Inflammatory macrophage (primary cell): ENCODE measurements around the gene GDF7.

Source experiments
- DNase-seq, 2 donors: peaks; one replicate each; pipeline ENCODE4 v3.0.0-alpha.2; 2020 to 2022

Gene GDF7

DNA sequence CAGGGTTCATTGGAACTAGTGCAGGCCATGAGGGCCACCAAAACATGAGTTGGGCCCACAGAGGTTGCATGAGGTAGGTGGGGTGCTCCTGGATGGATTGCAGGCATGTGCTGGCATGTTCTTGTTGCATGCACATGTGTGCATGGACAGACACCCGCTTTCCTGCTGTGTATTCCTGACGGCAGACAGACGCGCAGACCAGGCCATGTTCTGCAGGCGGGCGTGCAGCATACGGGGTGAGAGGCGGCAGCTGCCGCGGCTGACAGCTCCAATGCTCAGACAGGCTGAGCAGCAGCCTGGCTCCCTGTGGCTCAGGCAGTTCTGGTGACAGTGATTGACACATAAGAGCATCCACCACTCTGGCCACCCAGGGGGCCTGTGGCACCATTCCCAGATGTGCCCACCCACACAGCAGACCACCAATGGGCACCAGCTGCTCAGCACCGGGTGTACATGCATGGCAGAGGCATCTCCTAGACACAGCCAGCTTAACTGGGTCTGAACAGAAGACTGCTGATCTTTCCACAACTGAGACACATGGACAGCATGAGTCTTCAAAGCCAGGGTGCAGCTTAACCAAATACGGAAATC is 37.3 kb upstream of the GDF7 start:
- no peak for DNase-seq

DNA sequence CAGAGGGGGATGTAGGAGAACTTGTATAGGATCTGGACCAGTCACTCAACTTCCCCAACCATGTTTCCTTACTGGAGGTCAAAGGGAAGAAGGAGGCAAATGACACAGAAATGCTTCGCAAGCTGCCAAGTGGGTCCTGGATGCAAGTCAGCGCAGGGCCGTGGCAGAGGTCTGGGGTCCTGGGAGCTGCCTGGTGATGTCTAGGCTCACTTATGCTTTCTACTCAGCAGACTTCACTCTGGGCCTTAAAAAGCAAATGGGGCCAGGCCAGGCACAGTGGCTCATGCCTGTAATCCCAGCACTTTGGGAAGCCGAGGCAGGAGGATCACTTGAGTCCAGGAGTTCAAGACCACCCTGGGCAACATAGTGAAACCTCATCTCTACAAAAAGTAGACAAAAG is 36.0 kb upstream of the GDF7 start:
- DNase-seq: no peak

DNA sequence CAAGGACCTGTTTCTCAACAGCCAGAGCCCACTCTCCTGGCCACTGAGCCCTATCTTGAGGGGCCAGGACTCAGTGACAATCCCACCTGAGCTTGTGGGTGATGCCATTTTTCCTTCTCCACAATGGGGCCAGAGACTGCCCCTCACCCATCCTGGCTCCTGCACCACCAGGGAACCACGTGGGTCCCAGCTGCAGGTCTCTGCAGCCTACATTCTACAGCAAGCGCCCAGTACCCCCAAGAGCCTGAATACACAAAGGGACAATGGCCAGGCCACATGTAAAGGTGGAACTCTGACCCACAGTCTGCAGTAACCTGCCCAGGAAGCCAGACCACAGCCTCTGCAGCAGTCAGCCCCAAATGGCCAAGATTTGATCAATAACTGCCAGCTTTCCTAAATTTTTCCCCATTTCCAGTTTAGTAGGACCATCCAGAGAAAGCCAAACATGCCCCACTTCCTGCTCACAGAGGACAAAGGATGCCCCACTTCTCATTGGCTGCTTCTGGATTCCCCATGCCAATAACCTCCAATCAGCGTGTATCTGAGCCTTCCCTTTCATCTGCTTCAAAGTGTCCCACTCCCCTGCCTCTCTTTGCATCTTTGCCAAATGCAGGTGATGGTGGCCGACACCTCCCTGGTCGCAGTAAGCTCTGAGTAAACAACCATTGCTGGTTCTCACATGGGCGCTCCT is 35.2 kb upstream of the GDF7 start:
- DNase-seq: no peak

DNA sequence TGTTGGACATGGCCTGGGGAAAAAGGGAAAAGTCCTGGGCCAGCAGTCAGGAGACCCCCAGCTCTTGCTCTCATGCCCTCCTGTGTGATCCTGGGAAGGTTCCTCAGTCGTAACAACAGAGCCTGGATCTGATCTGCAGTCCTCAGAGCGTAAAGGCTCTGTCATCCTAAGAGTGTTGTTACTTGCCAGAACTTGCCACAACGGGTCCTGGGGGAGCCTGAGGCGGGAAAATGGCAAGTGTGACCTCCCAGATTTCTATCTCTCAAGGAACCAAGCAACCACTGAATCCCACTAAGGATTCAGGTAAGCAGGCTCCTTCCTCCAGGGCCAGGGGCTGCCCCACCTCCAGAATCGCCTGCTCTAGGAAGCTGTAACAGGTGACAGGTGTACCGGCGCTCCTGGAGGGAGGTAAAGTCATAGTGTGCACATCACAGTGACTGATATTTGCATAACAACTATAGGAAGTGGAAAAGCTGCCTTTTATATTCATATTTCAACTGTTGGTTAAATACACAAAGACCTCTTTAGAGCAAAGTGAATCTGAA is 34.4 kb upstream of the GDF7 start:
- DNase-seq: no peak

DNA sequence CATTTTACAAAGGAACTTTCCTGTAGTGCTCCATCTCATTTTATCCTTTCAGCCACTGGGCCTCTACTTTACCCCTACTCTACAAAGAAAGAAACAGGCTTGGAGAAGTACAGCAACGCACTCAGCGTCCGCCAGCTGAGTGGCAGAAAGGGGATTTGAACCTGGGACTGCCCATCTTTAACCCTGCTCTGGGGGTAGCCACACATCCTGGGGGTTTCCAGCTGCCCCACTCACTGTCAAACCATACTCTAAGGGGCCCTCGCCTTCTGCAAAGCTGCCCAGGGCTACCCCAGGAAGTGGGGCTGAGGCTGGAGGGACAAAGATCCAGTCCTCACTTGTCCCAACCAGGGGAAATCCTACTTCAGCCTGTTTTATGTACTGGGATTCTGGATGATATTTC is 33.9 kb upstream of the GDF7 start:
- no peak for DNase-seq

DNA sequence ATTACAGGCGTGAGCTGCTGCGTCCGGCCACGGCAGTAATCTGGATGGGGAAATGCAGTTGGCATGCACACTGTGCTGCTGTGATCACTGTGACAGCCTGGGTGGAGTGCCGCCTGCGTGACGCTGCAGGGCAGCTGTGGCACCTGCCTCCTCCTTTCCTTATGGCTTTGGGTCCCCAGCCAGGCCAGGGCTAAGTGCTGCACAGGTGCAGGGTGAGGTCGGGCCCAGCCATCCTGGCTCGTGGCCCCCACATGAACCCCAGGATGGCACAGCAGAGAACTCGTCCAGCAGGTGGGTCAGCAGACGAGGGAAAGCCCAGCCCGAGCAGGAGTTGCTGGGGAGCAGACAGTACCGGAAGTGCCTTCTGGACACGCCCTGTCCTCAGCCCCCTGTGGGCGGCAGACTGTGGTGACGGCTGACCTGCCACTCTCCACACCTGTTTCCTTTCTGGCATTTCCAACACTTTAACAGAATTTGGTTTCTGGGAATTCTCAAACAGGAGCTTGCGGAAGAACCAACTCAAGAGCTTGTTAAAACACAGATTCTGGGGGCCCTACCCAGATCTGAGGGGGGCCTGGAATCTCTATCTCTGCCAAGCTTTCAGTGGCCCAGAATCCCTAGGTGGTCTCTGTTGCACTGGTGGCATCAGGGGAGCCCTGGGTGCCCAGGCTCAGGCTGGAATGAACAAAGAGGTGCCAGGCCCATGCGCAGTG is 33.0 kb upstream of the GDF7 start:
- no peak for DNase-seq

DNA sequence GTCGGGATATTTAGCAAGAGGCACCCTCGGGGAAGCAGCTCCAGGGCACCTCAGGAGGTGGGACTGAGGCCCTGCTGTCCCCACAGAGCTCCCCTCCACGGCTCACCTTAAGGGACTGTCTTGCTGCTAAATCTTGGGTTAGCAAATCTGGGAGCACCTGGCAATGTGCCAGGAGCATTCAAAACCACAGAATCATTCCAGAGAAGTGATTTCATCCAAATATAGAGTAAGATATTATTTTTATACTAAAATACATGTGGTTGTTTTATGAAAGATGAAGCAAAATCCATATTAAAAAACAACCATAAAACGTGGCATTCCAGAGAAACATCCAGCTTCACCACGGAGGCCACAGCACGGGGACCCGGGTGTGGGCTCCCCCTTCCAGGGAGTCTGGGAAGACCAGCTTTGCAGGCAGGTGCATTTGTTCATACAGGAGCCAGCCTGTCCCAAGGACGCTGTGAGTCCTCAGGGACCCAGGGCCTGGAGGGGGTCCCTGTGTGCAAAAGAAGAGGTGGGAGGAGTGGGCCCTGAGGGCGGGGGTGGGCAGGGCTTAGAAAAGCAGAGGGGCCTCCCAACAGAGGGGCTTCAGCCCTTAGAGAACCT is 32.3 kb upstream of the GDF7 start:
- no peak for DNase-seq

DNA sequence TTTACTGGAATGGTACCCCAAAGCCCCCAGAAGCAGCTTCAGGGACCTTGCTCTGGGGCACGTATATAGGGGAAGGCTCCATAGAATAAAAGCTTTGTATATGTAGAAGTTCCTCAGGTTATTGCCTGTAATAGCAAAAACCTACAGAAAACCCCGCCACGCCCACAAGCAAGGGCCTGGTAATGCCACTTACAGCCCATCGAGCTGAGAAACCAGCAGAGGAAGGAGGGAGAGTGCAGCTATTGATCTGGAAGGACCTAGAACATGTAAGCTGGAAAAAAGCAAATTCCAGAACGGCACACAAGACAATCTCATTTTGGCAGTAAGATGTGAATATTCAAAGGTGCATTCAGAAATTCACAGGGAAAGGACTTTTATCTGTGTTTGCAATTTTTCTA is 31.8 kb upstream of the GDF7 start:
- no peak for DNase-seq

DNA sequence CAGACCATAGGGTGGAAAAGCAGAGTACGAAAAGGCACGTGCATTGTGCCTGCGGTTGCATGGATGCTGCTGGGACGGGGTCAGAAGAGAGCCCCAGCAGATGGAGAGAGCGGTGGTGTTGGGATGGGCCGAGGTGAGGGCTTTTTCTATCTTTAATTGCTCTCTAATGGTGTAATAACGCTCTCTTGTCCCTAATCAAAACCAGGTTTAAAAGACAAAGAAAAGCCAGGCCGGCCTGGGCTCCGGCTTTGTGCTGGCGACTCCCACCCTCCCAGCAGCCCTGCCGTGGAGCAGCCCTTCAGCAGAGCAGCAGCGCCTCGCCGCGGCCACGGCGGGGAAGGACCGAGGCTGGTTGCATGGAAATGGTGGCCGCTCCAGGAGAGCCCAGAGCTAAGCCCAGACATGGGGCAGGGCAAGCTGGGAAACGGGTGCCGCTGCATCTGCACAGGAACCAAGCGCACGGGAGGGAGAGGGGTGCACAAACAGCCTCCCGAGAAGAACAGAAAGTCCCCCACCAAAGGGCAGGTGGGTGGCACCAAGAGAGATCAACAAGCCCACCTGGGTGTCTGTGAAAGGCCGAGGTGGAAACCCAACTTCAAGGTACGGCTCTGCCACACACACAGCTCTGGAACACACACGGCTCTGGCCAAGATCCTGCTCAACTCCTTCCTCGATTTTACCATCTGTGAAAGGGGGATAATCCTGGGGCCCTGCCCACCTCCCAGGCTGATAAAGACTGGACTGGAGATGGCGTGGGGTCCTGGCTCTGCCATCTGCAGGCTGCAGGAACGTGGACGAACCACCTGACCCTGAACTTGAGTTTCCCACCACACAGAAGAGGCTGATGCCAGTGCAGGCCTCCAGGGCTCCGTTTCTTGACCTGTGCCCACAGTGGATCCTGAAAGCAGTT is 31.0 kb upstream of the GDF7 start:
- DNase-seq: peak; percentile 35 to 48

DNA sequence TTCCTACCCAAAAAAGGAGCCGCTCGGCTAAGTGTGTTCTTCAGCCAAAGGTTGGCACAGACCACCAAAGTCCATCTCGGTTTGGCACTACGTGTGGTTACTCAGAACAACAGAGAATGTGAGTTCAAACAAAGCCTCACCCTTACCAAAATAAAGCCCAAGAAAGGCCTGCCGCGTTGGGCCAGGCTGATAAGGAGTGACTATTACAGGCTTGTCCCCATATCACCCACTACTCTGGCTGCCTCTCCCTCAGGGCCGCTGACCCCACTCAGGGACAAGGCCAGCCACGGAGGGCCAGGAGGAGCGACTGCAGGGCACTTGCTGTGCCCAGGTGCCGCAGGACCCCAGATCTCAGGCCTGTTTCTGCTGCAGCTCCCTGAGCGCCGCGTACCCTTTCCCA is 29.8 kb upstream of the GDF7 start:
- DNase-seq: no peak

DNA sequence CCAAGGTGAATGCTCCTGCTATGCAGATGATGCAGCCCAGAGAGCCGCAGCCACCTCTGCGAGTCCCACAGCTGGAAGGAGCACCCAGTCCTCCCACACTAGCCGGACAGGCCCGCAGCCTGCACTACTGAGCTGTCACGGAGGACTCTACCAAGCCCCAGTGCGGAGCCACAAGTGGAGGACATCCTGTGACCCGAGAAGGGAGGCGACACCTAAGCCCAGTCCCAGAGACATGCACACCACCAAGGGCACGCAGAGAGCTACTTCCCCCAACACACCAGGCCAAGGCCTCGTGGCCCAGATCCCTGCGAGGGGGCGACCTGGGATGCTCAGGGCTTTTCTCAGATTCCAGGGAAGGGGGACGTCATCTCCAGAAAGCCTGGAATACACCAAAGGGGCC is 28.9 kb upstream of the GDF7 start:
- DNase-seq: no peak

DNA sequence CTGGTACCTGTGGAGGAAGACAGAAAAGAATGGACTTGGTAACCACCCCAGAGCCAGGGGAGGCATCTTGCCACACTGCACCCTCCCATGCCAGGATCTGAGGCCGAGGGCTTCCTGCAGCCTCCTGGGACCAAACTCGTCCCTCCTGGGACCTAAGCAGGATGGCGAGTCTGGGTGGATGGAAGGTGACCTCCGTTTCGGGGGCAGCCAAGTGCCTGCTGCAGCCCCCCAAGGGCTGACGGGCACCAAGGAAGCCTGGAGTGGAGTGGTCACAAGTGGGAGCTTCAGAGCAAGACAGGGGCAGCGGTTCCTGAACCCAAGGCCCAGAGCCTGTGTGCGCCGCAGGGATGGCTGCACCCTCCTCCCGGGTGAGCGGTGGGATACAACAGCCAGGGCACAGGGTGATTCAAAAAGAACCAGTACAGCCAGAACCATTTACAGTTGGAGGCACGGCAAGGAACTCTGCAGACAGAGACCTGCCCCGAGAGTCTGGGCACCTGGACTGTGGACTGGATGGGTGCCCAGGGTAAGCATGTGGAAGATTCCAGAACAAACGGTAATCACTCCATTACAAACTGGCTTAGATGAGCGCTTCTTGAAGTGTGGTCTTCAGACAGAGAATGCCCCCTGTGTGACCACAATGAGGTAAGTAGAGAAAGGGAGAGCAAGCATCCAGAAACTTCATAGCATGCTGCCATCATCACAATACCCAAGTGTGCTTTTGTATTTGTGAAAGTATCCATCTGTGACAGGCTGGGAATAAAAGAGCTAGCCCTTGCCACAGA is 28.1 kb upstream of the GDF7 start:
- DNase-seq: no peak

DNA sequence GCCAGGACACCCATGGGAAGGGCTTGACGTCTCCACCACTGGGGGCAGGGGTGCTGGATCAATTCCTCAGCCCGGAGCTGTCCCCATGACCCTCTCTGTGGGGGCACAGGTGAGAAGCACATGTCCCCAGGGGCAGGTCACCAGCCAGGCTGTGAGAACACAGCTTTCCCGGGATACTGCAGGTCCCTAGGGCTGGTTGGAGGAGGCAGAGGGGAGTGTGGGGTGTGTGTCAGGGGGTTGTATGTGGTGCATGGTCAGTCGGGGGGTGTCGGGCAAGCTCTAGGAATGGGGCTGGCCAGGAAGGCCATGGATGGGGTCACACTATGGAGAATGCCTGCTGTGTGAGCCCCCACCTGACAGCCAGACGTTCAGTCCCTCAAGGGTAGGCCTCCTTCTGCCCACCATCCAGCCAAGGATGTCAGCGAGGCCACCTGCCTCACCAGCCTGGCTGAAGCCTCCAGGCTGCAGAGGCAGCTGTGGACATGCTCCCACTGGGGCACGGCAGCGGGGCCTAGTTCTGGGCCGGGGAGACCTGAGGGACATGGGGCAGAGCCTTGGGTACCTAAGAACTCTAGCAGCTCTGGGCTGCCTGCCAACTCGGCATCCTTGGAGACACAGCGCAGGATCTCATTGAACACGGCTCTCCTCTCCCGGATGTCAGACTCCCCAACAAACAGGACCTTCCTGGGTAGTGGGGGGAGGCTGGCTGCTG is 26.4 kb upstream of the GDF7 start:
- DNase-seq: no peak

DNA sequence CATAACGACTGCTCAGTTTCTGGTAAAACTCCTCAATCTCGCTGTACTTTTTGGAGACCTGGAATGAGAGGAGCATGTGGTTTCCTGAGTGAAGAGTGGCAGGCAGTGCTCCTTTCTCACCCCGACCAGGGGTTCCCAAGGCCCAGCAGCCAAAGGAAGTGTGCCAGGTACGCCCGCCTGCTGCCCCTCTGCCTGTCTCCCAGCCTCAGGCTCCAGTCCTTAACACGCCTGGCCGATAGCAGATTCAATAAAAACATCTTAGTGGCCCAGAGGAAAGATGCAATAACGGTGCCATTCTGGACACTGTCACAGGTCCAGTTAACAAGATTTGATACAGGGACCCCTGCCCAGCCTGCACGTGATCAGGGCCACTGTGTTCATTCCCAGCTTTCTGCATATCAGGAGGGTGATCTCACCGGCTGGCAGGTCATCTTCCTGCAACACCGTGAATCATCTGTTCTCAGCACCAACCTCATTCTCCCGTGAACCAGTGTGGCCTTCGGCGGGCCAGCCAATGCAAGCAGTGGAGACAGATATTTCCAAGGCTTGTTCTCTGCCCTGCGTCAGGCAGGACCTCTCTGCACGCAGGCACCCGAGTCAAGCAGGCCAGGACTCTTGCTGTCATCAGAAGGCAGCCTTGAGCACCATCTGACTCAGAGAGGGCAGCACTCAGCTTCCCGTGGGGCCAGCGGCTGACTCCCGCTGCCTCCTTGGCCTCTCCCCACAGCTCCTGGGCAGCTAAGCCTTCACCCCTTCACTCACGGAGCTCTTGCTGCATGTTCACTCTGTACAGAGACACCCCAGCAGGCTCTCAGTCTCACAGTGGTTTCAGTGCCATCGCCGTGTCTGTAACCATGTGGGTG is 25.6 kb upstream of the GDF7 start:
- no peak for DNase-seq

DNA sequence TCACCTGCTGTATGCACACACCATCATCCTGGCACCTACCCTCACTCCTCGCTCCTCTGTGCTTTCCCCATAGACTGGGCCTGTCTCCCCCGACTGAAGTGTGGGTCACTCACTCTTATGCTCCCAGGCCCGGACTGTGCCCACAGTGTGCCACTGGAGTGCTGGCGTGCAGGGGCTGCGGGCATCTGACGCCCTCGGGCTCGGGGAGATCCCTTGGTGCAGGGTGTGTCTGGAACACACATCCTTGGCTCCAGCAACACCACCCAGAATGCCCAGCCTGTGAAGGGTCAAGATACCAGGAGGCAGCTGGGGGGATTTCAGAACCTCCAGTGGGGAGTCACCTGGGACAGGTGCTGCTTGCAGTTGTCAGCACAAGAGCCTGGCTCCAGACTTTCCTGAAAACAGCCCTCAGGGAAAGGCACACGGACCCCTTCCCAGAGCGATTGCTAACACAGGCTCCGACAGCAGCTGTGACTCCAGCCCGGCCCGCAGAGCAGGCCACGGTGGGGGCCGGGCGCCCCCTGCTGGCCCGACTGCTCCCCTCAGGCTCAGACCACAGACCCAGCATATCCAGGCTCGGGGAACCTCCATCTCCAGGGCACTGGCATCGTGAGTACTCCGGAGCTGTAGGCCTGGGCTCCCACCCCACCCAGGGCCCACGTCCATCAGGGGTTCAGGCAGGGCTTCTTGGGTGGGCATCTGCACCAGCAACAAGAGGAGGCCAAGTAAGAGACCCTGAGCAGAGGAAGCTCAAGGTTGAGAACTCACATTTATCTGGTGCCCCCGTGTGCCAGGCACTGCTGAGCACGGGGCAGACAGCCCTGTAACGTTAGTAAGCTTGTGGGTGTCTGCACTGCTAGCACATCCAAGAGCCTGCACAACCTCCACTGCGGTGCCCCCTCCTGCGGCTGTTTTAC is 24.6 kb upstream of the GDF7 start:
- peak; percentile 54 to 64 for DNase-seq

DNA sequence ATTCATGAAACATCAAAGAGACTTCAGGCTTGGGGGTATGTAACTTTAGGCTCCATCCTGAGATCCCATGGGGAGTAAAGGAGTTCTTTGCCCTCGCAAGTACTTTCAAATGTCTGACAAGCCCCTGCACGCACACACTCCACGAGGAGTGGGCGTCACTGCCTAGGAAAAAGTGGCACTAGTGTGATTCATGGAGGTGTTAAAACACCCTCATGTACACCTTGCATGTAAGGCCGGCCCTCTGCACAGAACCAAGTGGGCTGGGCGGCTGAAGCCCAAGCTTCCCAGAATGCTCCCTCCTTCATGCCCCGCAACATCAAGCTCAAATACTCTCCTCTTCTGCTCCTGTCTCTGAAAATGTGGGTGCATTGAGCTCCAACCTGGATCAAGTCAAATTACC is 23.9 kb upstream of the GDF7 start:
- DNase-seq: no peak

DNA sequence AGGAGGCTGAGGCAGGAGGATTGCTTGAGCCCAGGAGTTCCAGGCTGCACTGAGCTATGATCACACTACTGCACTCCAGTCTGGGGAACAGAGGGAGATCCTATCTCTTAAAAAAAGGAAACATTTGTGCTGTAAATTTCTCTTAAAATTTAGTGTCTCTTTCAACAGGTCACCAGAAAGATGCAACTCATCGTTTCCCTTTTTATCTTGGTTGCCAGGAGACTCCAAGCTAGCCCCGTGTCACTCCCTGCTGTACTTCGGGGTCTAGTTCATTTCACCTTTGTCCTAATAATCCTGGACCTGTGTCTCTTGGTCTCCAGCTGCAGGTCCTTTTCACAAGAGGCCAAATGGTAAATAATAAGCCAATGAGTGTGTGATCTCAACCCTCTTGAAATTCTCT is 23.1 kb upstream of the GDF7 start:
- no peak for DNase-seq

DNA sequence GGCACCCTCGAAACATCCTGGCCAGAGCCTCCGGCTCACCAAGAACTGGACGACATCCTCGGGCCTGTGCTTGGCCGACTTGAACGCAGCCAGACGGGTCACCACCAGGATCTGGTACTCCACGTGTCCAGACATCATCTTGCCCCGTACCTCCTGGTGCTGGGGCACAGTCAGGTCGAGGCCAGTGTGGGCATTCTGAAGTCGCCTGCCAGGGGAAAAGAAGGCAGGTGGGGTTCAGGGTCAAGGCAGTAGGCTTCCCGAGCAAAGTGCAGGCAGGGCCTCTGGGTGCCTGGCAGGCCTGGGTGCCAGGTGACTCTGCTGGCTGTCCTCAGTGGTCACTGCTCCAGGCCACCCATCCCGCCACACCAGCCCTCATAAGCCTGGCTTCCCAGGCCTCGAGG is 21.6 kb upstream of the GDF7 start:
- no peak for DNase-seq

DNA sequence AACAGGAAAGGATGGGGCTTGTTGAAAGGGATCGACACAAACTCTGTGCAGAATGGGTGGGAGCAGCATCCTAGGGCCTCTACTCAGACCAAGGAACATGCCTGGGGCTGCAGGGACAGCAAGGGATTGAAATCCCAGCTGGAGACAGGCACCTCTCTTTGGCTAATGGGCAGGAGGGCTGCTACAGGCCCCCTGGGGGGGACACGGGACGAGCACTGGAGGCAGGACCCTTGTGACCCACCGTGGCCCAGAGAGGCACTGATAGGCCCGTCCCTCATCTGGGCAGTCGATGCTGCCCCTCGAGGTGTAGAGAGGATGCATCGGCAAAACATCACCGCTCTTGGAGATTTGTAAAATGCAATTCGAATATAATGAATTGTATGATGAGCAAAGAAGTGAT is 21.2 kb upstream of the GDF7 start:
- no peak for DNase-seq
